ENCODE measurements around the gene XBP1.
"Not testable (repeated sequence)": the region's sequence is repeated elsewhere in the genome, so short reads cannot be mapped to it uniquely, and the experiment has no call there.

XBP1 gene

DNA sequence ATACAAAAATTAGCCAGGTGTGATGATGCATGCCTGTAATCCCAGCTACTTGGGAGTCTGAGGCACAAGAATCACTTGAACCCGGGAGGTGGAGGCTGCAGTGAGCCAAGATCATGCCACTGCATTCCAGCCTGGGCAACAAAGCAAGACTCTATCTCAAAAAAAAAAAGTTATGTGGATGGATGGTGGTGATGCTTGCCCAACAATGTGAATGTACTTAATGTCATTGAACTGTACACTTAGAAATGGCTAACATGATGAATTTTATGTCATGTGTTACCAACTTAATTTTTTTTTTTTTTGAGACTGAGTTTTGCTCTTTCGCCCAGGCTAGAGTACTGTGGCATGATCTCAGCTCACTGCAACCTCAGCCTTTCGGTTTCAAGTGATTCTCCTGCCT is 45.9 kb downstream of the XBP1 start:
- not testable (repeated sequence) for DNase-seq (ENCODE audit: low read depth in 2 of 2, low spot score in 1 of 2)

DNA sequence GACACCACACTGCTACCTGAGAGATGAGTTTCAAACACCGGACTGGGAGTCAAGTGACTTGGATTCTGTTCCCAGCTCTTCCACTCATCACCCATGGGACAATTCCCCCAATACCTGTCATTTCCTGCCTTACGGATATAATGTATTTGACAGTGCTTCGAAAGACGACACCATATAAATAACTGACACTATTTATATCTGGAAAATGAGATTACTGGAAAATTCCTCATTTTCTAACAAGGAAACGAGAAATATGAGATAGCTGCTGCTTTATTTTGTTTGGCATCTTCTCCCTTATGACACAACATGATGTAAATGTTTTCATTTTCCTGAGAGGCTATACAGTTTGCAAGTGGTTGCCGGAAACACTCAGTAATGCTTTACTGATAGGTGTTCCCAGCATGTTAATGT is 49.9 kb downstream of the XBP1 start:
- no peak for DNase-seq (ENCODE audit: low read depth in 2 of 2, low spot score in 1 of 2)
